KOPT-K1 (cell line): ENCODE measurements around the gene BLOC1S1.

ENCODE experiments used
- H3K27ac ChIP-seq: fragments of 200-600 bp; sonication (generic); 2 replicates; pipeline ENCODE4 v1.5.1; 2016; ENCODE audit warnings: antibody characterized with exemption, mild to moderate bottlenecking, low read depth, low read length; ENCODE audit not compliant: poor library complexity, severe bottlenecking
- H3K36me3 ChIP-seq: fragments of 200-600 bp; sonication (generic); 2 replicates; pipeline ENCODE4 v1.5.1; 2017; ENCODE audit warnings: antibody characterized with exemption, mild to moderate bottlenecking, low read length, moderate library complexity; ENCODE audit not compliant: insufficient read depth
- H3K9me3 ChIP-seq: fragments of 200-600 bp; sonication (generic); 2 replicates; pipeline ENCODE4 v1.5.1; 2017; ENCODE audit warnings: antibody characterized with exemption, low read length, mild to moderate bottlenecking; ENCODE audit not compliant: insufficient read depth, poor library complexity, severe bottlenecking

Gene BLOC1S1

DNA sequence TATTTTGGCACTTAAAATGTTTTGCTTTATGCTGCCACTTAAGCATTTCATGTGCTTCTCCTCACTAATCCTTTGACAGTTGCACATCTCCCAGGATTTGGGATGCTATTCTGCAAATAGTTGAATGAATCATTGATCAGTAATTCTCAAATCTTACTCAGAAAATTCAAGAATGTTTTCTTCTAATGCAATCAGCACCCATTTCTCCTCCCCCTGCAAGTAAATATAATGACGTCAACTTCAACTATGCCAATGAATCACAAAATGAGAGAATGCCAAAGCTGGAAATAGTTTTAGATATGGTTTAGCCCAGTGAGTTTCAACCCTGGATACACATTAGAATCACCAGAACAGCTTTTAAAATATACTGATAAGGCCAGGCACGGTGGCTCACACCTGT, 2.1 kb upstream of the BLOC1S1 start:
- peaks cover 7% of the 10 kb centered on the region; the same call in 1 of the 2 replicates for H3K36me3 ChIP-seq
- H3K27ac ChIP-seq = no peak overlapping the region
- H3K9me3 ChIP-seq = no peaks in the 10 kb centered on the region

DNA sequence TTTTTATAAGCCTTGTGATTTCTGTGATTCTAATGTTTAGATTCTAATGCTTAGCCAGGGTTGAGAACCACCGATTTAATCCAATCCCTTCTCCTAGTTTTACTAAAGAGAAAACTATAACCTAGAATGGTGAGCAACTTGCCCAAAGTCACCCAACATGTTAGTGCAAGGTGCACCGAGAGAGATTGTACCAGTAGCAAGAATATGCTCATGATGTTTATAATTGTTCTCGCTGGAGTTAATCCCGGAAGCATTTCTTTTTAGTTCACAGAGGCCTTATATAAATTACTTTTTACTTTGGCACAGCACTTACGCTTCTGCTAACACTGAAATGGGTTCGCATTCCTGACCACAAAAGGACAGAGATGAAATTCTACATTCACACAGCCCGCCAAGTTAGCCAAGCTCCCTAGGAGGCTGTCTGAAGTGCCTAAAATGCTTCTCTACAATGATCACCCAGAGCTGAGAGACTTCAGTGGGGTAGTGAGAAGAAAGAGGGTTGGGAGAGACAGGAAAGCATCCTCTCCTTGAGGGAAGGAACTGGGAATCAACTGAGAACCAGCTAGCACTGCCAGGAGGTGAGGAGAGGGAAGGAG, 579 bp upstream of the BLOC1S1 start:
- Histone ChIP-seq H3K36me3 (peaks cover 22% of the 10 kb centered on the region; the same call in 1 of the 2 replicates), H3K27ac (peak overlapping the region; percentile 80), H3K9me3 (no peaks in the 10 kb centered on the region)

DNA sequence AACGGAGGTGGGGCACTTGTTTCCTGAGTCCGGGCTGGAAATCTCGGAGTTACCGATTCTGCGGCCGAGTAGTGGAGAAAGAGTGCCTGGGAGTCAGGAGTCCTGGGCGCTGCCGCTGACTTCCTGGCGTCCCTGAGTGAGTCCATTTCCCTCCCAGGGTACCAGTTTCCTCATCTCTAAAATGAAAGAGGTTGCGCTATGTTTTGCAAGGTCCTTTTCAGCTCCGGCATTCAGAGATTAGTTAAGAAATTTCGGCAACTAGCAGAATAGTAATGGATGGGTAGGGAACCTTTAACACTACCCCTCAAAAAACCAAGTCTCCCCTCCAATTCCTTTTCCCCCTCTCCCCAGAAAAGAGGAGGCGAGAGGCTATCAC, 724 bp downstream of the BLOC1S1 start:
- Histone ChIP-seq H3K9me3 (no peaks in the 10 kb centered on the region), H3K36me3 (peaks cover 35% of the 10 kb centered on the region; the same call in 1 of the 2 replicates), H3K27ac (peak overlapping the region; percentile 80)

DNA sequence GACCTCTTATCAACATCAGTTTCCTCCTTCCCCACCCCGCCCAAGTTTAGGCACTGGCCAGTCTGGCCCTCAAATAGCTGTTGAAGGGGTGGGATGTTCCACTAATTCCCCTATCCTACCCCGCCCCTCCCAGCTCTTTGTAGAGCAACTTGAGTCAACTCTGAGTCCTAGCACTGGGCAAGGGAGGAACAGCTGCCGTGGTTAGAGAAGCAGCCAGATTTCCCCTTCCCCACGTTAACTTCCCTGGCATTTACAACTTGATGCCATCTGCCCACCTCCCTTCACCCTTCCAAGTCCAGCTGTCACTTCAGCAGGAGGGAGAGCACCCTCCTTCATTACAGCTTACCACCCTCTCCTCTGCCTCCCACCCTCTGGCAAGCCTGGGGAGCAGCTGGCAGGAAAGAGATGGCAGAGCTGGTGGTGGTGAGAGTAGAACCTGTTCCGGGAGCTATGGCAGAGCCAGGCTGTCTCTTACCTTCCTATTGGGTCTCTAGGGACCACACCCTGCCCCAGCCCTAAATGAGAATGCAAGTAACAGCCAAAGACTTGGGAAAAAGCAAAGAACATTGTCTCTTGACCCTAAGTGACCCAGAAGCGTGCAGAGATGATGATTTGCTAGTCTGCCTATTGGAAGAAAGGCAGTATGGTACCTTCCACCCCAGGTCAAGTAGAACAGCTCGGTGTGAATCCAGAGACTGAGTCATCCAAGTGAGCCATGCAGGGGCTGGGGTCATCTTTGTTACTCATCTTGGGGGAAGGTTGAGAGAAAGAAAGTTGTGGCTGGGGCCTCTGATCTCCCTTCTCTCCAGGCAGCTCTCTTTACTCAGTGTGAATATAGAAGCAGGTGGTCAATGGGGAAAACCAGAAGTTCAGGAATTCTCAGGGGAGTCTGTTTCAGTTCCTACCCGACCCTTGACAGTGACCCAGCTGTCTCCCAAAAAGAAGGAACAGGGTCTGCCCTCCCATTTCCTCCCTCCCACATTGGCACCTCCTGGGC, 1.5 kb downstream of the BLOC1S1 start:
- Histone ChIP-seq H3K36me3 (peaks cover 41% of the 10 kb centered on the region; the same call in 1 of the 2 replicates), H3K27ac (peak overlapping the region; percentile 80), H3K9me3 (no peaks in the 10 kb centered on the region)

DNA sequence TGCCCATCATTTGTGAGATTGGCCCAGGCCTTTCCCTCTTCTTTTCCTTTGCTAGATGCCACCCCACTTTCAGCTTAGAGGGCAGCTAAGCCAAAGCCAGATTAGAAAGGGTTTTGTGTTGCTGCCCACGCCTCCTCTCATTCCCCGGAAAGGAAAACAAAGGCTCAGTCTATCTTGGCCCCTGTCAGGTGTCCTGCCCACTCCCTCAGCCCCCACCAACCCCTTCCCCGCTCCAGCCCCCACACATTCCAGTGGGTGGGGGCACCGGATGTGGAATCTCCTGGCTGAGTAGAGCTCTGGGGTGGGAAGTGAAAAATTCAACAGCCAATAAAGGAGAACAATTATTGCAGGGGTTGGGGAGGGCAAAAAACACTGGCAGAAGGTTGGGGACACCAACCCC, 2.2 kb downstream of the BLOC1S1 start:
- H3K36me3 ChIP-seq = peaks cover 45% of the 10 kb centered on the region; the same call in 1 of the 2 replicates
- H3K27ac ChIP-seq = no peak overlapping the region

DNA sequence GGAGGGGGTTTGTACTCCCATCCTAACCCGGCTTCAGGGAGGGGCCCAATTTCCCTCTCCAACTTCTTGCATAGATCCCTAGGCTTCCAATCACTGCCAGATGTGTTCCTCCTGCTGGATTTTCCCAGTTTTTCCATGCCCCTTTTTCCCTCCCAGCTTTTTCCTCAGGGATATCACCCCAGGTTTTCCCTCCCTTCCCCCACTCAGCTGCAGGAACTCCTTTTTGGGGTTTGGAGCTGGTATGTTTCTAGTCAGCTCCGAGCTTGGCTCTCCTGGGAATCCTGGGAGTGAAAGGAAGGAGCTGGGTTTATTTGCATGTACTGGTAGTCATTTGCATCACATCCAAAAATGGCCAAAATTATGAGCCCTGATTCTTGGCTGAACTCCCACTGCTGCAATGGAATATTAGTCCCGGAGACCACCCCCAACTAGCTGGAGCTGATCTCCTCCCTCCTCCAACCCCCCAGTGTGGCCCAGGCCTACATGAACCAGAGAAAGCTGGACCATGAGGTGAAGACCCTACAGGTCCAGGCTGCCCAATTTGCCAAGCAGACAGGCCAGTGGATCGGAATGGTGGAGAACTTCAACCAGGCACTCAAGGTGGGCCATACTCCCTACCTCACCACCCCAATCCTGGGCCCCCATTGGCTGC, 2.9 kb downstream of the BLOC1S1 start:
- Histone ChIP-seq H3K27ac (no peak overlapping the region), H3K36me3 (peaks cover 50% of the 10 kb centered on the region; the same call in 1 of the 2 replicates), H3K9me3 (no peaks in the 10 kb centered on the region)

More for the DNA sequence above, 2.2 kb downstream of the BLOC1S1 start:
- no peaks in the 10 kb centered on the region for H3K9me3 ChIP-seq

DNA sequence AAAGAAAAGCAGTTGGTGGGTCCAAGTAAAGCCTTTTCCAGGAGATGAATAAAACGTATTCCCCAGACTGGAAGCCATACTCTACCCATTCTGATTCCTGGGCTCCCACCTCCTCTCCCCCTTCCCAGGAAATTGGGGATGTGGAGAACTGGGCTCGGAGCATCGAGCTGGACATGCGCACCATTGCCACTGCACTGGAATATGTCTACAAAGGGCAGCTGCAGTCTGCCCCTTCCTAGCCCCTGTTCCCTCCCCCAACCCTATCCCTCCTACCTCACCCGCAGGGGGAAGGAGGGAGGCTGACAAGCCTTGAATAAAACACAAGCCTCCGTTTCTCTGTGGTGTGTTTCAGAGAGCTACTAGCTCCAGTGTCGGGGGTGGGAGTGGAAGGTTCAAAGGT, 3.5 kb downstream of the BLOC1S1 start:
- peaks cover 56% of the 10 kb centered on the region for H3K36me3 ChIP-seq
- H3K27ac ChIP-seq = no peak overlapping the region
- H3K9me3 ChIP-seq = no peaks in the 10 kb centered on the region

DNA sequence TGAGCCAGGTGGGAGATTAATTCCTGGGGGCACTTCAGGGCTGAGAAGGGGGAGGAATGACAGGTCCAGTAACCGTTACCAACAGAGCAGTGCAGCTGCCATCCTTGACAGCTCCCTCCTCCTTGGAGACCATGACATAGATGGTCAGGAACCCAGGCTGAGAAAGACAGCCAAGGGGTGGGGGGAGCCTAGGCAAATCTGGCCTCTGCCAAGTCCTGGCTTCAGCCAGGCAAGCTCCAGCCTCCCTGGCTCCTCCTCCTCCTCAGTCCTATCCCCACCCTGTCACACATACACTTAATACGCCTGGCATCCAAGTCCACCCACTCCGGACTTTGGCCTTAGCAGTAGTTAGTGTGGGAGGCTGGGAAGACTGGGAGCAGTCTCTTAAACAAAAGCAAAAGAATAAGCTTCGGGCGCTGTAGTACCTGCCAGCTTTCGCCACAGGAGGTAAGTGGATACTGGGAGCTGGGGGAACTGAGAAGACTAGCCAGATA, 4.3 kb downstream of the BLOC1S1 start, which contains the start of gene RDH5:
RDH5 (plus strand) TSS at position 323 of the 494 bp plus-strand sequence. CDS start 792 bp downstream, outside the sequence.
- Histone ChIP-seq H3K36me3 (peaks cover 62% of the 10 kb centered on the region), H3K27ac (no peak within 1 kb of the TSS), H3K9me3 (no peaks in the 10 kb centered on the region)

DNA sequence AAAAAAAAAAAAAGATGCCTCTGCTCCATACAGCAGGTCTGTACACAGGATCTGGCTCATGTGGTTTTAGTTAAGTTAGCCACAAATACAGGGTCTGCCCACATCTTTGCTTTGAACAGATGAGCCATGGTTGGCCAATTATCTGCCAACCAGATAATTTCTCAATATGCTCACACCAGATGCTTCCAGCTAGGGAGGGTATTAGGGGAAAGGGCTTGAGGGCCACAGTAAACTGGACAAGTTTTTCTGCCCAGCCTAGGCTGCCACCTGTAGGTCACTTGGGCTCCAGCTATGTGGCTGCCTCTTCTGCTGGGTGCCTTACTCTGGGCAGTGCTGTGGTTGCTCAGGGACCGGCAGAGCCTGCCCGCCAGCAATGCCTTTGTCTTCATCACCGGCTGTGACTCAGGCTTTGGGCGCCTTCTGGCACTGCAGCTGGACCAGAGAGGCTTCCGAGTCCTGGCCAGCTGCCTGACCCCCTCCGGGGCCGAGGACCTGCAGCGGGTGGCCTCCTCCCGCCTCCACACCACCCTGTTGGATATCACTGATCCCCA, 5.1 kb downstream of the BLOC1S1 start:
- Histone ChIP-seq H3K27ac (no peak overlapping the region), H3K36me3 (peaks cover 71% of the 10 kb centered on the region)

DNA sequence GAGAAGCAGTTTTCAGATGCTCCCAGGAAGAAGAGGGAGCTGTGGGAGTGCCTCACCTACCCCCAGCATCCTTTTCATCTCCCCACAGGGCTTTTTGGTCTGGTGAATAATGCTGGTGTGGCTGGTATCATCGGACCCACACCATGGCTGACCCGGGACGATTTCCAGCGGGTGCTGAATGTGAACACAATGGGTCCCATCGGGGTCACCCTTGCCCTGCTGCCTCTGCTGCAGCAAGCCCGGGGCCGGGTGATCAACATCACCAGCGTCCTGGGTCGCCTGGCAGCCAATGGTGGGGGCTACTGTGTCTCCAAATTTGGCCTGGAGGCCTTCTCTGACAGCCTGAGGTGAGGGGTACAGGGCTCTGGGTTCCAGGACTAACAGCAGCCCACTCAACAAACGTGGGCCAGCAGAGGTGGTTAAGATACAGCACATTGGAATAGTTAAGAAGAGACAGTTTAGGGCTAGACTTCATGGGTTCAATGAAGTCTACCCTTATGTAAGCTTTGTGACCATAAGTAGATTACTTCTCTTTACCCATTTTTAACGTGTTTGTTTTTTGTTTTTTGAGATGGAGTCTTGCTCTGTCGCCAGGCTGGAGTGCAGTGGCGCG, 5.9 kb downstream of the BLOC1S1 start:
- H3K27ac ChIP-seq = no peak overlapping the region
- H3K36me3 ChIP-seq = peaks cover 76% of the 10 kb centered on the region
- H3K9me3 ChIP-seq = no peaks in the 10 kb centered on the region

More for the DNA sequence above, 5.1 kb downstream of the BLOC1S1 start:
- H3K9me3 ChIP-seq = no peaks in the 10 kb centered on the region

DNA sequence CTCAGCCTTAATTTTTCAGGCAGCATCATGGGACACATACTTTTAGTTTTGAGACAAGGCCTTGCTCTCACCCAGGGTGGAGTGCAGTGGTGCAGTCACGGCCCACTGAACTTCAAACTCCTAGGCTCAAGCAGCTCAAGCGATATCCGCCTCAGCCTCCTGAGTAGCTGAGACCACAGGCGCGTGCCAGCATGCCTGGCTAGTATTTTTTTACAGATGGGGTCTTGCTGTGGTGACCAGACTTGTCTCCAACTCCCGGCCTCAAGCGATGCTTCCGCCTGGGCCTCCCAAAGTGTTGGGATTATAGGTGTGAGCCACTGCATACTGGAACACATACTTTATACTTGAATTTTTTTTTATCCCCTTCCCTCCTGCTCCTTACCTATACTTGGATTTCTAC, 7.1 kb downstream of the BLOC1S1 start:
- no peak overlapping the region for H3K27ac ChIP-seq
- no peaks in the 10 kb centered on the region for H3K9me3 ChIP-seq
- H3K36me3 ChIP-seq = peaks cover 82% of the 10 kb centered on the region

DNA sequence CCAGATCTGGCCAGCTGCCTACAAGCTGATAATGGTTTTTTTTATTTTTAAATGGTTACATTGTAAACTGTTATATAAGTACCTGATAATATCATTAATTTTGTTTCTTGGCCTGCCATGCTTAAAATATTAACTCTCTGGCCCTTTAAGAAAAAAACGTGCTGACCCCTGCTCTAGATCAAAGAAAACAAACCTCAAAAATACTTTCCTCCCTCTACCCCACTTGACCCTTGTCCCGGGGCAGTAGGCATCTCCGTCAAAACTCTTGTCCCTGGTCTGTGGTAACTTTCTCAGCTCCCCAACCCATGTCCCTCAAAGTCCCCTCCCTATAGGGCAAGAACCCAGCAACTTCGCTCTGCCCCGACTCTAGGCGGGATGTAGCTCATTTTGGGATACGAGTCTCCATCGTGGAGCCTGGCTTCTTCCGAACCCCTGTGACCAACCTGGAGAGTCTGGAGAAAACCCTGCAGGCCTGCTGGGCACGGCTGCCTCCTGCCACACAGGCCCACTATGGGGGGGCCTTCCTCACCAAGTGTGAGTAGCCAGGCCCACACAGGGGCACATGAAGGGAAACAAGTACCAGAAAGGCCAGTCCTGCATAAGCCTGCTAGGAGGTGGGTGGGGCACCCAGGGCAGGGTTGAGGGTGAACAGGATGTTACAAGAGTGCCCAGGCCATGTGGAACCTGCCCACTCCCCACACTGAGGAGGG, 7.8 kb downstream of the BLOC1S1 start:
- H3K27ac ChIP-seq = no peak overlapping the region
- H3K36me3 ChIP-seq = peaks cover 76% of the 10 kb centered on the region
- no peaks in the 10 kb centered on the region for H3K9me3 ChIP-seq

DNA sequence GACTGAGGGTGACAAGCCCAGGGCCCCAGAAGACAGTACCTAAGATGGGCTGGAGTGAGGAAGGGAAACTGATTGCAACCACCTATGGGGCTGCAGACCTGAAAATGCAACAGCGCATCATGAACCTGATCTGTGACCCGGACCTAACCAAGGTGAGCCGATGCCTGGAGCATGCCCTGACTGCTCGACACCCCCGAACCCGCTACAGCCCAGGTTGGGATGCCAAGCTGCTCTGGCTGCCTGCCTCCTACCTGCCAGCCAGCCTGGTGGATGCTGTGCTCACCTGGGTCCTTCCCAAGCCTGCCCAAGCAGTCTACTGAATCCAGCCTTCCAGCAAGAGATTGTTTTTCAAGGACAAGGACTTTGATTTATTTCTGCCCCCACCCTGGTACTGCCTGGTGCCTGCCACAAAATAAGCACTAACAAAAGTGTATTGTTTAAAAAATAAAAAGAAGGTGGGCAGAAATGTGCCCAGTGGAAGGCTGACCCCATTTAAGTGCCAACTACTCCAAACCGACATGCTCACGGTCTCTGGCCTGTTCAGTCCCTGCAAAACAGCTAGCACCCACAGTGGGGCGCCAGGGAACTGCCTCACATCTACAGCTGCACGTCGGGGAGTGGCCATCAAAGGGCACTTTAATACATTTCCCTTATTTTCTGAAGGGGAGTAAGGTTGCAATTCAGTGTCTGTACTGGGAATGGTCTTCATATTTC, 8.5 kb downstream of the BLOC1S1 start:
- Histone ChIP-seq H3K36me3 (peaks cover 69% of the 10 kb centered on the region), H3K27ac (no peak overlapping the region), H3K9me3 (no peaks in the 10 kb centered on the region)
